ENCODE data around the gene GOLGA3. TPM values are rescaled to one million over a fixed set of nuclear protein-coding genes. Genes with fewer than 3 reads are reported as not detected.

The GOLGA3 gene
- total RNA-seq, 2 donors from 2014 or later = 38.2 to 43.5 TPM

GRCh38 chr12:132789099-132789471, 39.6 kb downstream of the GOLGA3 start:
- no peak overlapping the region for H3K4me3 Mint-ChIP-seq
- peaks cover 75% of the 10 kb centered on the region for H3K36me3 Mint-ChIP-seq (ENCODE audit: low read depth)
- TF ChIP-seq CTCF (conservative IDR thresholded peaks at IDR 0.05) = no peak
- H3K27ac Mint-ChIP-seq = no peak overlapping the region
- no peaks in the 10 kb centered on the region for H3K27me3 ChIP-seq (ENCODE audit: control insufficient read depth, insufficient read depth, low read length, poor library complexity, severe bottlenecking)
- peaks cover 50% of the 10 kb centered on the region for H3K36me3 ChIP-seq (ENCODE audit: control insufficient read depth, insufficient read depth, low read length)
- no peaks in the 10 kb centered on the region for H3K4me1 ChIP-seq (ENCODE audit: control insufficient read depth, insufficient read depth, low read length)
- no peak overlapping the region for H3K27ac ChIP-seq (ENCODE audit: low read depth, low read length)
- no peak overlapping the region for H3K4me3 ChIP-seq (ENCODE audit: low read length)
- no peak overlapping the region for H3K9ac ChIP-seq (ENCODE audit: extremely low read depth, low read length, poor library complexity, severe bottlenecking)
- no peaks in the 10 kb centered on the region for H3K4me1 Mint-ChIP-seq
- 95% methylated on average over 18 to 21 of the region's 21 CpGs for WGBS, 2 experiments (ENCODE audit: insufficient coverage in 1 of 2, insufficient read length in 1 of 2)
- H3K9me3 Mint-ChIP-seq = peaks cover 6% of the 10 kb centered on the region
- no peaks in the 10 kb centered on the region for H3K9me3 ChIP-seq (ENCODE audit: control insufficient read depth, low read length)
- no peak for DNase-seq
- no peaks in the 10 kb centered on the region for H3K27me3 Mint-ChIP-seq (ENCODE audit: insufficient read depth)

DNA sequence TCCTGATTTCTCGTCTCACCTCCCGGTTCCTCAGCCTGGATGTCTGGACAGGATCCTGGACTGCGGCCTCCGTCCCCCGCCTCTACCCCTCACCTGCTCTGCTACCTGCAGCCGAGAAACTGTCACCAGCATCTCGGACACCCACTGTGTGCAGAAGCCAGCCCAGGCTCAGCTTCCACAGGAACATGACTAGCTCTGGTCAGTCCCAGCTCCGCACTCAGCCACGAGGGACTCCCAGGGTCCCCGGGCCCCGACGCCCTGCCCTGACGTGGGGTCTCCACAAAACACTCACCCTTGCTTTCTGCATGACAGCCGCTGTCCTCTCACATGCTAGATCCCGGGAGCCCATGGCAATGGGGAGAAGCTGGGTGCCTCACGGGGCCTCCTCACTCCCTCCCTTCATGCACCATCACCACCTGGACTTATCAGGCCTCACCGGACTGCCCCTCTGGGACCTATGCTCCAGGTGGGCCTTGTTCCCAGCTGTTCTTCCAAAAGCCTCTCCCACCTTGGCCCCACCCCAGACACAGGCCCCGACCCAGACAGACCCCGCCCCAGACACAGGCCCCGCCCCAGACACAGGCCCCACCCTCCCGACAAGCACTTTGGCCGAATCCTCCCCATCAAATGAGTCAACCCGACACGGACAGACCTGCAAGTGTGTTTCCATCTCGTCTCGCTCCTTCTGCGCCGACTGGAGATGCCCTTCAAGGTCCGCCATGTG, 40.1 kb downstream of the GOLGA3 start:
- 89 to 90% methylated on average over 22 to 29 of the region's 29 CpGs for WGBS, 2 experiments (ENCODE audit: insufficient coverage in 1 of 2, insufficient read length in 1 of 2)
- H3K27ac Mint-ChIP-seq = peak overlapping the region; percentile 78
- H3K36me3 Mint-ChIP-seq (ENCODE audit: low read depth) = peaks cover 71% of the 10 kb centered on the region
- no peaks in the 10 kb centered on the region for H3K27me3 Mint-ChIP-seq (ENCODE audit: insufficient read depth)
- TF ChIP-seq CTCF (conservative IDR thresholded peaks at IDR 0.05) = no peak
- H3K27me3 ChIP-seq (ENCODE audit: control insufficient read depth, insufficient read depth, low read length, poor library complexity, severe bottlenecking) = no peaks in the 10 kb centered on the region
- no peaks in the 10 kb centered on the region for H3K4me1 ChIP-seq (ENCODE audit: control insufficient read depth, insufficient read depth, low read length)
- peak; percentile 76 for DNase-seq
- H3K4me3 ChIP-seq (ENCODE audit: low read length) = no peak overlapping the region
- no peak overlapping the region for H3K27ac ChIP-seq (ENCODE audit: low read depth, low read length)
- H3K9me3 ChIP-seq (ENCODE audit: control insufficient read depth, low read length) = no peaks in the 10 kb centered on the region
- peaks cover 6% of the 10 kb centered on the region for H3K9me3 Mint-ChIP-seq
- H3K4me1 Mint-ChIP-seq = no peaks in the 10 kb centered on the region
- no peak overlapping the region for H3K9ac ChIP-seq (ENCODE audit: extremely low read depth, low read length, poor library complexity, severe bottlenecking)
- peaks cover 50% of the 10 kb centered on the region for H3K36me3 ChIP-seq (ENCODE audit: control insufficient read depth, insufficient read depth, low read length)
- H3K4me3 Mint-ChIP-seq = no peak overlapping the region

GRCh38 chr12:132787877-132788276, 40.8 kb downstream of the GOLGA3 start:
- peaks cover 75% of the 10 kb centered on the region for H3K36me3 Mint-ChIP-seq (ENCODE audit: low read depth)
- no peaks in the 10 kb centered on the region for H3K27me3 ChIP-seq (ENCODE audit: control insufficient read depth, insufficient read depth, low read length, poor library complexity, severe bottlenecking)
- no peaks in the 10 kb centered on the region for H3K4me1 ChIP-seq (ENCODE audit: control insufficient read depth, insufficient read depth, low read length)
- no peaks in the 10 kb centered on the region for H3K27me3 Mint-ChIP-seq (ENCODE audit: insufficient read depth)
- H3K36me3 ChIP-seq (ENCODE audit: control insufficient read depth, insufficient read depth, low read length) = peaks cover 55% of the 10 kb centered on the region
- no peak overlapping the region for H3K4me3 Mint-ChIP-seq
- peaks cover 6% of the 10 kb centered on the region for H3K9me3 Mint-ChIP-seq
- no peak for TF ChIP-seq CTCF (conservative IDR thresholded peaks at IDR 0.05)
- WGBS, 2 experiments (ENCODE audit: insufficient coverage in 1 of 2, insufficient read length in 1 of 2) = 96 to 100% methylated on average over 7 to 15 of the region's 15 CpGs
- no peak overlapping the region for H3K4me3 ChIP-seq (ENCODE audit: low read length)
- H3K9me3 ChIP-seq (ENCODE audit: control insufficient read depth, low read length) = no peaks in the 10 kb centered on the region
- no peak for DNase-seq
- no peak overlapping the region for H3K9ac ChIP-seq (ENCODE audit: extremely low read depth, low read length, poor library complexity, severe bottlenecking)
- no peak overlapping the region for H3K27ac ChIP-seq (ENCODE audit: low read depth, low read length)
- H3K4me1 Mint-ChIP-seq = no peaks in the 10 kb centered on the region
- peak overlapping the region; percentile 78 for H3K27ac Mint-ChIP-seq
